ENCODE measurements around the gene TENT4A. TPM values are rescaled to one million over a fixed set of nuclear protein-coding genes. Genes with fewer than 3 reads are reported as not detected.

The TENT4A gene
- total and polyA plus RNA-seq, 8 donors: 7.0 to 13.6 (median 8.6) TPM

DNA sequence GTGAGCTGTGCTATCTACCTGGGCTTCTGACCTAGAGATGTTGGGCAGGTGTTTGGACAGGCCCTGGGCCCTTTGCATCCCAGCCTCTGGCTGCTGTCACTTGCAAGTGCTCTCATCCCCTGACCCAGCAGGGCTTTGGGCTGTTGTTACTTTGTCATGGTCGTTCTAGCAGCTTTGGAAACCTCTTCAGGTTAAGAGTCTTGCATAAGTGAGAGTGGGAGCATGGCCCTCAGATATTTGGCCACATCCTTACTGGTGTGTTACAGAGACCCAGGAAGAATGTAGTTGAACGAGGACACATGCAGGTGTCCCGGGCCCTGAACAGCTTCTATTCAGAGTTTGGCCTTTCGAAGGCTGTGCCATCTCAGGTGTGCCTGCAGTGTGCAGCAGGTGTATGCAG, 4.5 kb downstream of the TENT4A start:
- TF ChIP-seq, protein P1, sequence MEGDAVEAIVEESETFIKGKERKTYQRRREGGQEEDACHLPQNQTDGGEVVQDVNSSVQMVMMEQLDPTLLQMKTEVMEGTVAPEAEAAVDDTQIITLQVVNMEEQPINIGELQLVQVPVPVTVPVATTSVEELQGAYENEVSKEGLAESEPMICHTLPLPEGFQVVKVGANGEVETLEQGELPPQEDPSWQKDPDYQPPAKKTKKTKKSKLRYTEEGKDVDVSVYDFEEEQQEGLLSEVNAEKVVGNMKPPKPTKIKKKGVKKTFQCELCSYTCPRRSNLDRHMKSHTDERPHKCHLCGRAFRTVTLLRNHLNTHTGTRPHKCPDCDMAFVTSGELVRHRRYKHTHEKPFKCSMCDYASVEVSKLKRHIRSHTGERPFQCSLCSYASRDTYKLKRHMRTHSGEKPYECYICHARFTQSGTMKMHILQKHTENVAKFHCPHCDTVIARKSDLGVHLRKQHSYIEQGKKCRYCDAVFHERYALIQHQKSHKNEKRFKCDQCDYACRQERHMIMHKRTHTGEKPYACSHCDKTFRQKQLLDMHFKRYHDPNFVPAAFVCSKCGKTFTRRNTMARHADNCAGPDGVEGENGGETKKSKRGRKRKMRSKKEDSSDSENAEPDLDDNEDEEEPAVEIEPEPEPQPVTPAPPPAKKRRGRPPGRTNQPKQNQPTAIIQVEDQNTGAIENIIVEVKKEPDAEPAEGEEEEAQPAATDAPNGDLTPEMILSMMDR (IDR thresholded peaks at IDR 0.05): no peak
- FAIRE-seq (no peak), DNase-seq (no peak), ATAC-seq (no peak)
- no peaks in the 10 kb centered on the region for H3K27me3 ChIP-seq
- peaks cover 14 to 37% (median 15%) of the 10 kb centered on the region in 3 donors for H3K4me1 ChIP-seq
- H3K4me3 ChIP-seq: no peak overlapping the region
- intact Hi-C loops (cut with DNase I): loop anchor here in 1 of 3 donors (10.0 kb wide), 1 partner anchor 83 kb away; the partner anchor contains the start of genes NSUN2 and SRD5A1
- H3K36me3 ChIP-seq: no peaks in the 10 kb centered on the region
- no peaks in the 10 kb centered on the region for H3K9me3 ChIP-seq
- 47 to 53% methylated on average over 4 of the region's 4 CpGs for WGBS, 2 donors
- H3K27ac ChIP-seq: no peak overlapping the region

DNA sequence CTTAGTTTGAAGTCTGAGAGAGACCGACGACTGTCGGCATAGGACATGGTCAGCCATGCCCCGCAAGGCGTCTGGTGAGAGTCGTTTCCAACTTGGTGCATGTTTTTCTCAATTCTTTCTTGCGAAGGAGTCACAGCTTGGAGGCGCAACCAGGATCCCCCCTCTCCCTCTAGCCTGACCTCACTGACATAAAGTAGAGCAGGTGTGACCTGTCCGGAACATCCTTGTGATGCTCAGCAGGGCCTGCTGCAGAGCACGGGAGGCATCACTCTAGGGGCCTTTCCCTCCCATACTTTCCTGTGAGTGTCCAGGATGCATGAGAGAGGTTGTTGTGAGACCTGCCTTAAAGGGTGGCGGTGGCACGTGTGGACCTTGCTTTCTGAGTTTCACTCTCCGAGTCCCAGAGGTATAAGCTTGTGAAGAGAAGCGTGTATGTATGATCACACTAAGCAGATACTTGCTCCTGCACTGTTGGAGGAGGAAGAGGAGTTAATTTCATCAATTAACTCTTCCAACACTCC, 5.0 kb downstream of the TENT4A start:
- 85 to 91% methylated on average over 14 of the region's 14 CpGs for WGBS, 2 donors
- intact Hi-C loops (cut with DNase I): loop anchor here in 1 of 3 donors (10.0 kb wide), 1 partner anchor 83 kb away; the partner anchor contains the start of genes NSUN2 and SRD5A1
- FAIRE-seq (no peak), DNase-seq (no peak), ATAC-seq (no peak)
- no peaks in the 10 kb centered on the region for H3K36me3 ChIP-seq
- H3K27ac ChIP-seq: no peak overlapping the region
- no peaks in the 10 kb centered on the region for H3K9me3 ChIP-seq
- peaks cover 14 to 42% (median 20%) of the 10 kb centered on the region in 3 donors for H3K4me1 ChIP-seq
- H3K27me3 ChIP-seq: no peaks in the 10 kb centered on the region
- no peak overlapping the region for H3K4me3 ChIP-seq
- TF ChIP-seq, protein P1 (IDR thresholded peaks at IDR 0.05): no peak

DNA sequence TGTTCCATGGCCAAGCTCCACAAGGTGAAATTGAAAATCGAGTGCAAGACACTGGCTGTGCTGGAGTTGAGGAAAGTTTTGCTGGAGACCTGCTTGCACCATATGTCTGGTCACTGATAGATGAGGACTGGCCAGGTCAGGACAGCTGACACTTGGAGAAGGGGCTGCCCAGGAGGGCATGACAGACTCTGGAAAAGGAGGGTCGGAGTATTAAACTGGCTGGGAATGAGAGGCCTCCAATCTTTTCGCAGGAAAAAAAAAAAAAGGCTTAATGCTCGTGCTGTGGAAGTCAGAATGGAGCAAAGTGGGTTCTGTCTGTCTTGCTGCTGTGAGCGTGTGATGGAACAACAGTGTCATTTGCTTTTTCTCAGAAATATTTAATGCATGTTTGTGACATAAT, 5.5 kb downstream of the TENT4A start:
- H3K36me3 ChIP-seq: no peaks in the 10 kb centered on the region
- DNase-seq (no peak), ATAC-seq (no peak), FAIRE-seq (no peak)
- no peaks in the 10 kb centered on the region for H3K27me3 ChIP-seq
- TF ChIP-seq, protein P1 (IDR thresholded peaks at IDR 0.05): no peak
- H3K27ac ChIP-seq: no peak overlapping the region
- intact Hi-C loops (cut with DNase I): loop anchor here in 1 of 3 donors (10.0 kb wide), 1 partner anchor 84 kb away; the partner anchor contains the start of genes NSUN2 and SRD5A1
- WGBS, 2 donors: 71 to 81% methylated on average over 5 of the region's 5 CpGs
- H3K4me1 ChIP-seq: peaks cover 14 to 43% (median 23%) of the 10 kb centered on the region in 3 donors
- no peak overlapping the region for H3K4me3 ChIP-seq
- H3K9me3 ChIP-seq: no peaks in the 10 kb centered on the region

DNA sequence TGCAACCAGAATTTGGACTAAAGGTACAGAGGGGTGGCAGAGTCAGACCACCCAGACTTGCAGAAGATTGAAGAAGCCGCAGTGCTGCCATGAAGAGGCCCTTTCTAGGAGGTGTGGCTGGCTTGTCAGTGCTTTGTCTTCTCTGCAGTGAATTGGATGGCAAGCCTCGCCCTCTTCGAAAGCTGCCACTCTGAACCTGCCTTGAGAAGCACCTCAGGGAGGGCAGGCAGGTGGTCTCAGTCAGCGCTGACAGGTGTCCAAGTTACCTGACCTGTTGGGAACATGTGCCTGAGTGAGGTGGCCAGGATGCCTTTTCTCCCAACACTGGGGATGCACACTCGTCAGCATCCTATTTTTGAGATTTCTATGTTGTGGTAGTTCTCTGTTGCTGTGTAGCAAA, 6.2 kb downstream of the TENT4A start:
- Histone ChIP-seq H3K27me3 (no peaks in the 10 kb centered on the region), H3K36me3 (no peaks in the 10 kb centered on the region), H3K27ac (no peak overlapping the region), H3K4me1 (peaks cover 14 to 43% (median 23%) of the 10 kb centered on the region in 3 donors), H3K9me3 (no peaks in the 10 kb centered on the region), H3K4me3 (no peak overlapping the region)
- FAIRE-seq (no peak), ATAC-seq (no peak), DNase-seq (no peak)
- WGBS, 2 donors: 90 to 94% methylated on average over 5 of the region's 5 CpGs
- intact Hi-C loops (cut with DNase I): loop anchor here in 1 of 3 donors (10.0 kb wide), 1 partner anchor 85 kb away; the partner anchor contains the start of genes NSUN2 and SRD5A1
- TF ChIP-seq, protein P1 (IDR thresholded peaks at IDR 0.05): no peak

All from pancreas (tissue), 10 donors.